ENCODE results near the gene SHC2.

The SHC2 gene

DNA sequence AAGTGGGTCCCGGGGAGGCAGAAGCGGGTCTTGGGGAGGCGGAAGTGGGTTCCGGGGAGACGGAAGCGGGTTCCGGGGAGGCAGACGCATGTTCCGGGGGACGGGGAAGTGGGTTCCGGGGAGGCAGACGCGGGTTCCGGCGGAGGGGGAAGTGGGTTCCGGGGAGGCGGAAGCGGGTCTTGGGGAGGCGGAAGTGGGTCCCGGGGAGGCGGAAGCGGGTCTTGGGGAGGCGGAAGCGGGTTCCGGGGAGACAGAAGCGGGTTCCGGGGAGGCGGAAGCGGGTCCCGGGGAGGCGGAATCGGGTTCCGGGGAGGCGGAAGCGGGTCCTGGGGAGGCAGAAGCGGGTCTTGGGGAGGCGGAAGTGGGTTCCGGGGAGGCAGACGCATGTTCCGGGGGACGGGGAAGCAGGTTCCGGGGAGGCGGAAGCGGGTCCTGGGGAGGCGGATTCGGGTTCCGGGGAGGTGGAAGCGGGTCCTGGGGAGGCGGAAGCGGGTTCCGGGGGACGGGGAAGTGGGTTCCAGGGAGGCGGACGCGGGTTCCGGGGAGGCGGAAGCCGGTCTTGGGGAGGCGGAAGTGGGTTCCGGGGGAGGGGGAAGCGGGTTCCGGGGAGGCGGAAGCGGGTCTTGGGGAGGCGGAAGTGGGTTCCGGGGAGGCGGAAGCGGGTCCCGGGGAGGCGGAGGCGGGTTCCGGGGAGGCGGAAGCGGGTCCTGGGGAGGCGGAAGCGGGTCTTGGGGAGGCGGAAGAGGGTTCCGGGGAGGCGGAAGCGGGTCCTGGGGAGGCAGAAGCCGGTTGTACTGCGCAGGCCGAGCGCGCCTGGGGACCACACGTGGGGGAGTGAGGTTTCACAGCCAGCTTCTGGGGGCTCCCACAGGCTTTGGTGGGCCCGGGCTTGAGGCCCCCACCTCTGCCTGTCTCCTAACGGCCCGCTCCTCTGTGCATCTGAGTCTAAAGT lies 2.5 kb downstream of the SHC2 start:
- no peak for DNase-seq (ENCODE audit: low read depth)
- H3K4me3 ChIP-seq (replicated peaks; ENCODE audit: low read depth, low read length) = no peak overlapping the region

DNA sequence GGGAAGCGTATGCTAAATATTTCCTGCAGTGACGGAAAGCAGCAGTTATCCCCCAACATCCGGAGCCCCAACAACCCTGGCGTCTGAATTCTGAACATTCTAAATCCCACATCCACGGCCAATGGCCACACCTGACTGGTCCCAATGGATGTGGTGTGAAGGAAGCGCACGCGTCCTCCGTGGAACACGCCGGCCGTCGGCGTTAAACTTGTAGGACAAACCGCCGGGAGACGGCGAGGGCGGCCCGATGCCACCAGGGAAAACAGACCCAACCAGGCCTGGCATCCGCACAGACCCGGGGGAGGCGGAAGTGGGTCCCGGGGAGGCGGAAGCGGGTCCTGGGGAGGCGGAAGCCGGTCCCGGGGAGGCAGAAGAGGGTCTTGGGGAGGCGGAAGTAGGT lies 3.2 kb downstream of the SHC2 start:
- TF ChIP-seq CTCF (IDR thresholded peaks at IDR 0.05; ENCODE audit: low read length, missing control alignments) = no peak
- no peak for DNase-seq (ENCODE audit: low read depth)
- no peak overlapping the region for H3K4me3 ChIP-seq (replicated peaks; ENCODE audit: low read depth, low read length)

More for the DNA sequence above, 2.5 kb downstream of the SHC2 start:
- no peak for TF ChIP-seq CTCF (IDR thresholded peaks at IDR 0.05; ENCODE audit: low read length, missing control alignments)

- no peak for TF ChIP-seq CTCF (IDR thresholded peaks at IDR 0.05; ENCODE audit: low read length, missing control alignments)
- DNase-seq (ENCODE audit: low read depth) = no peak
- no peak overlapping the region for H3K4me3 ChIP-seq (replicated peaks; ENCODE audit: low read depth, low read length)
These were observed 4.2 kb downstream of the SHC2 start for GRCh38 chr19:456547-457110.

GRCh38 chr19:455851-456546 lies 4.8 kb downstream of the SHC2 start:
- TF ChIP-seq CTCF (IDR thresholded peaks at IDR 0.05; ENCODE audit: low read length, missing control alignments) = no peak
- H3K4me3 ChIP-seq (replicated peaks; ENCODE audit: low read depth, low read length) = no peak overlapping the region
- DNase-seq (ENCODE audit: low read depth) = no peak

GRCh38 chr19:455031-455705 lies 5.7 kb downstream of the SHC2 start:
- no peak for TF ChIP-seq CTCF (IDR thresholded peaks at IDR 0.05; ENCODE audit: low read length, missing control alignments)

DNA sequence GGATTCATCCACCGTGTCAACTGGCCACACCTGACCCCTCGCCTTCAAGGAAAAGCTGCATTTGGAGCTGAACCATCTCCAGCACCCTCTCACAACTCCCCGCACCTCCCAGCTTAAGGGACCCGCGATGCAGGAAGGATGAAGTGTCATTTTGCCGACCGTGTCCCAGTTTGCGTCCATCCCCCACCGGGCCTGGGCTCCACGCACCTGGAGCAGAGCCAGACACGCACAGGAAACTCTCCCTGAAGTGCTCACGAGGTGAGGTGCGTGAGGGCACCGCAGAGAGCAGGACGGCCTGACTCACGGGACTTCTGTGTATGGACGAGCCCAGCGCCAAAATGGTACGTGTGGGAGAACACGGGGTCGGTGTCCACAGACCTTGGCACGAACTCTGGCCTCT lies 7.2 kb downstream of the SHC2 start:
- TF ChIP-seq CTCF (IDR thresholded peaks at IDR 0.05; ENCODE audit: low read length, missing control alignments) = no peak
- no peak overlapping the region for H3K4me3 ChIP-seq (replicated peaks; ENCODE audit: low read depth, low read length)
- no peak for DNase-seq (ENCODE audit: low read depth)

More at GRCh38 chr19:455031-455705, 5.7 kb downstream of the SHC2 start:
- no peak for DNase-seq (ENCODE audit: low read depth)
- no peak overlapping the region for H3K4me3 ChIP-seq (replicated peaks; ENCODE audit: low read depth, low read length)

All from fibroblast of pulmonary artery (primary cell).